GM18508 (cell line): Measurements from ENCODE around the gene CSTPP1.

ENCODE experiments used
- ATAC-seq: cut with Tn5 transposase; IDR thresholded peaks from one replicate; pipeline ENCODE4 v1.9.1; 2021; ENCODE audit warnings: moderate number of reproducible peaks; ENCODE audit not compliant: insufficient read depth, unreplicated experiment

CSTPP1 gene

GRCh38 chr11:47152126-47152952, 215.8 kb downstream of the CSTPP1 start:
- ATAC-seq: no peak

GRCh38 chr11:47152953-47153950, 216.7 kb downstream of the CSTPP1 start:
- ATAC-seq: no peak

GRCh38 chr11:47154616-47155570, 218.3 kb downstream of the CSTPP1 start:
- ATAC-seq: no peak

- ATAC-seq: no peak
Measured at GRCh38 chr11:47155879-47156278, 219.3 kb downstream of the CSTPP1 start.

- no peak for ATAC-seq
Measured at GRCh38 chr11:47156333-47156732, 219.8 kb downstream of the CSTPP1 start.

GRCh38 chr11:47156951-47157350, 220.4 kb downstream of the CSTPP1 start:
- no peak for ATAC-seq

- ATAC-seq: no peak
Measured at GRCh38 chr11:47157805-47158204, 221.2 kb downstream of the CSTPP1 start.

- ATAC-seq: no peak
Measured at GRCh38 chr11:47158242-47158641, 221.7 kb downstream of the CSTPP1 start.

GRCh38 chr11:47160753-47161133, 224.2 kb downstream of the CSTPP1 start:
- ATAC-seq: no peak

GRCh38 chr11:47161134-47161854, 224.7 kb downstream of the CSTPP1 start:
- ATAC-seq: no peak

GRCh38 chr11:47161890-47162289, 225.3 kb downstream of the CSTPP1 start:
- no peak for ATAC-seq

- no peak for ATAC-seq
Measured at GRCh38 chr11:47162426-47162825, 225.9 kb downstream of the CSTPP1 start.

- no peak for ATAC-seq
Measured at GRCh38 chr11:47163193-47163592, 226.6 kb downstream of the CSTPP1 start.

- ATAC-seq: no peak
Measured at GRCh38 chr11:47163898-47164297, 227.3 kb downstream of the CSTPP1 start.

- ATAC-seq: no peak
Measured at GRCh38 chr11:47164321-47164720, 227.8 kb downstream of the CSTPP1 start.

GRCh38 chr11:47165253-47165840, 228.8 kb downstream of the CSTPP1 start:
- no peak for ATAC-seq

GRCh38 chr11:47166368-47166767, 229.8 kb downstream of the CSTPP1 start:
- no peak for ATAC-seq

- ATAC-seq: no peak
Measured at GRCh38 chr11:47171061-47171838, 234.7 kb downstream of the CSTPP1 start.
